ENCODE results near the gene MEGF10.
A peak's percentile ranks its signal among the peaks of the same experiment; 100 is the strongest.
"Not testable (repeated sequence)": the region's sequence is repeated elsewhere in the genome, so short reads cannot be mapped to it uniquely, and the experiment has no call there.

MEGF10 gene

GRCh38 chr5:127298656-127299055, 8.1 kb downstream of the MEGF10 start:
- no peak for DNase-seq

GRCh38 chr5:127299678-127300077, 9.1 kb downstream of the MEGF10 start:
- DNase-seq: no peak

GRCh38 chr5:127302509-127302908, 11.9 kb downstream of the MEGF10 start:
- no peak for DNase-seq

- DNase-seq: no peak
Observed at GRCh38 chr5:127303404-127303803, 12.8 kb downstream of the MEGF10 start.

DNA sequence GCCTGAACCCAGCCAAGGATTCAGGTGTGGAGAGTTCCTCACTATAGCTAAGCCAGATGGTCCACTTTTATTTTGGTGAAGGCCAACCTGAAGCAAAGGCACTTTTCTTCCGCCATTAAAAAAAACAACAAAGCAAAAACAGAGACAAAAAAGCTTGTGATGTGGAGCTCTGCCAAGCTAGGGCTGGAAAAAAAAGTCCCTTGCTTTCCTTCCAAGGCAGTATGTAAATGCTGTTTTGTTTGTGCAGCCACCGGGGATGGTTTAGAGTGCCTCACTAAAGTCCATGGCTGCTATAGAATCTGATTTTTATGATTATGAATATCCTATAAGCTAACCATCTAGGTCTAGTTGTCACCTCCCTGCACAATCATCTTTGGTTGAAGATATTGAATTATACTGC, 14.9 kb downstream of the MEGF10 start:
- DNase-seq: no peak

GRCh38 chr5:127306036-127306435, 15.4 kb downstream of the MEGF10 start:
- no peak for DNase-seq

- no peak for DNase-seq
Observed at GRCh38 chr5:127306647-127307046, 16.1 kb downstream of the MEGF10 start.

- no peak for DNase-seq
Observed at GRCh38 chr5:127307868-127308267, 17.3 kb downstream of the MEGF10 start.

- not testable (repeated sequence) for DNase-seq
Observed at GRCh38 chr5:127308325-127308724, 17.7 kb downstream of the MEGF10 start.

DNA sequence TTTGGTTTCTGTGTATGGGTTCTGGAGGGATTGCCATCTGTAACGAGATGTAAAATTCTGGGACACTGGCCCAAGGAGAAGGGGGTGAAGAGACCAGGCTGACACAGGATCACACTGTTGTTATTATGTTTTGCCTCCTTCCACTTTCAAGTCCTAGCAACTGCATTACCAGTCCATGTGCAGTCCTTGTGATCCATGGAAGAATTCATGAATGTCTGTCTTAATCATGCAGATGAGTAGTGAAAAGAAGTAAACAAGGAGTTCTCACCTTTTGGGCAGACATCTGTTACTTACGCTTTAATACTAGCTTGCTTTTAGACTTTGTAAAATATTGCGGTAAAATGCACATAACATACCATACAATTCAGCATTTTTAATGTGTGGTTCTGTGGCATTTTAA, 18.3 kb downstream of the MEGF10 start:
- no peak for DNase-seq

DNA sequence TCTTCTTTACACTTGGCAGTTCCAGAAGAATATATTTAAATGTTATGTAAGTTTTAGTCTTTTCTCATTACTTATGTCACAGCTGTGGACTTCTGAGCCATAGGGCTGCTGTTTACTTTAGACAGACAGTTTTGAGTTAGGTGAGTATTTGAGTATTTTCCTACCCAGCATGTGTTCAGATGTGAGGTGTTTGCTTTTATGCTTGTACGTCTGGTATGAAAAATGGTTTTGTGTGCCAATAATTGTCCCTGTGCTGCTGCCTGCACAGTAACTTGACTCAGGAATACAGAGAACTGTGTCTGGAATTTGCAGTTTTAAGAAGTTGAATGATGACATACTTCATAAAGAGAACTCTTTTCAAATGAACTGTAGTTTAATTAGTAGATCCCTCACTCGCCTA, 20.8 kb downstream of the MEGF10 start:
- no peak for DNase-seq

DNA sequence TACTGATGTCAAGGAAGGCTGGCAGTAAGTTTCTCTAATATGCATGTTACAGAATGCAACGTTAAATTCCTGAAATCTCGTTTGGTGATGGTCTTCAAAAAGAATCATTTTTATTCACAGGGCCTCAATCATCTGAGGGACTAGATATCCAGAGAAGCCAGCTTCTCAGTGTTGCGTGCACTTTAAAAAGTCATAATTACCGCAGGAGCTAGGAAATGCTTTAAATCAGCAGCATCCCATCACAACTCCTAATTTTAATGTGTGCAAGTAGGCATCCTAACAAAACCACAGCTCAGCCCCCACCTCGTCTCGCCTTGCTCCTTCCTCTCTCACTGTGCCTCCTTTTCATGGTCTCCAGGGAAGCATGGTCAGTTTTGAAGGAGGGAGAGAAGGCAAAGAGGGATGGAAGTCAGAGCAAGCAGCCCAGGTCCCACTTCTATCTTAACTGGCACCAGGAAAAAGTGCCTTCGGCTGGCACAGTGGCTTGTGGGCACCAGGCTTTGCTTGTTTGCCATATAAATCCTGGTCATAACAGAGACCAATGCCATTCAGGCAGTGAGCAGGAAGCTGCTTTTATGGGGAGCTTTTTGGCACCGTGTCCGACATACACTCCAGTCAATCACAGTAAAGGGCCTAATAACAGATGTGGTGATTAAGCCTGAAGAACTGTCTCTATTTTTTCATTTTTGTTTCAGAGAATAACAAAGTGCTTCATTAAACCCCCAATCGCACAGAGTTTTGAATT, 21.4 kb downstream of the MEGF10 start:
- DNase-seq: no peak

GRCh38 chr5:127313379-127313778, 22.8 kb downstream of the MEGF10 start:
- no peak for DNase-seq

DNA sequence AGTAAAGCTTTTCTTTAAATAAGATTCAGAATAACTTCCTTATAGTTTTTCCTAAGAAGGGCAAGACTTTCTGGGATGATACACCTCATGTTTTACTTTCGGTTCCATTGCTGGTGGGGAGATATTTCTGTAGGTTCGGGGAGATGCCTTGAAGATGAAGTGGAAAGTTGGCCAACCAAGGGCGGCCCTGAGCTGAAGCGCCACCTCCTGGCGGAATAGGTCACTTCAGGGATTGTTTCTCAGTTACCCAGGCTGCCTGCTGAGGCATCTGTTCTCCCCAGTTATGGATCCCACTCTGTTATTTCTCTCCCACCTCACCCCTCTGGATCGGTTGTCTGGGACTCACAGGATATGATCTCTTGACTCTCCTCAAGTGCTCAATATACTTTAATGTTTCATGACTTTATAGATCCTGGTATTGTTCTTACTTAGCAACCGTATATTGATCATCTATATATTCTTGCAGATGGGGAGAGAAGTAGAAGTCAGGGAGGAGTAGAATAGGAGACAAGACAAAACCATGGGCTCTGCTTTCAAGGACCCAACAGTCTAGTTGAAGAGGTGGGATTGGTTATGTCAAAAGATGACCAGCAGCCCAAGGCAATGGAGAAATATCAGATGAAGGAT, 23.4 kb downstream of the MEGF10 start:
- peak; percentile 64 for DNase-seq

GRCh38 chr5:127316011-127316410, 25.4 kb downstream of the MEGF10 start:
- DNase-seq: no peak

- not testable (repeated sequence) for DNase-seq
Observed at GRCh38 chr5:127317385-127317784, 26.8 kb downstream of the MEGF10 start.

DNA sequence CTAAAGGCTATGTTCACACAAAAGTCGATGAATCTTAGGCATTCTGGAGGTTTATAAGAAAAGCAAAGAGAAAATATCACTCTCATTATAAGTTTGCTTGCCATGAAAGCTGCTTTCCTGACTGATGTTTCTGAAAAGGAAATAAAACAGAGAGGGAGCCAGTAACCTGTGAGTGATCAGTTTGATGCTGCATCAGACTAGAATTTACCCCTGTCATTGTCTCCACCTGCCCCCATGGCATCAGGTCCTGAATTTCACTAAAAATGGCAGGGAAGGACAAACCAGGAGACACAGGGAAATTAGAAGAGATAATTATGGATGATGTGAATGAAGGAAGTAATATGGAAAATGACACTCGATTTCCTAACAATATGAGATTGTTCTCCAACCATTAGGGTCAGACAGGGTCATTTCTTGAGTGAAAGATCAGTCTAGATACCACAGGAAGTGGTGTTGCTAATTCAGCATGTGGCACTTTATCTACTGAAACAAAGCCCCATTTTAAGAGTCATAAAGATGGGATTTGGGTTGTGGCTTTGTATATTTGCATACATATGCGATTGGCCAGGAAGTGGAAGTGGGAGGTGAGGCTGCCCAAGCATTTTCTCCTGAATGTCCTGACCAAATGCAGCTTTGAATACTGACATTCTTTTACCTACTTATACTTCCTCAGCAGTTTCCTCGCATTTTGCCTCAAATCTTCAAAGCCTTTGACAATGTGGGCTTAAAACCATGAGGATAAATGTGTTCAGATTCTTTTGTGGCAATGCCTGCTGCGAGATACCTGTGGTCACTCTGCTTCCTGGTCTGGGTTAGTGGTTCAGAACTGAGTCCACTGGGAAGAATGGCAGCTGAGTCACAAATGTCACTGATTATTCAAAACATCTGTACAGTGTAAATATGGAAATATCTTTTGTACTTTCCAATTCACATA, 29.7 kb downstream of the MEGF10 start:
- no peak for DNase-seq

DNA sequence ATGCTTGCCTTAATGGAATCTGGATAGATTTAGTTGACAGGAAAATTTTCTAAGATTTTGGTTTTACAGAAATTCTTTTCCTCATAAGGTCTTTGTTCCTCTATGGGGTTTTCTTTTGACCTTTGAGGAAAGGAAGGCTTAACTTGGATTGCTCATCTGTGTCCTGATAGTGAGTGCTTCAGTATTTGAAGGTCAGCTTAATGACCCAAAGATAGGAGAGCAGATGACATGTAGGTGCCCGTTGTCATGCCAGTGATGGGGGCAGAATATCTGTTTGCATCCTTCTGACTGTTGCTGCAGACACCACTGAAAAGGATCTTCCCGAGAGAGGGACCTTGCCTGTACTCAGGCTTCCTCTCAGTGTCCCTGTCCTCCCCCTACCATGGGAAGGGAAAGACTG, 30.9 kb downstream of the MEGF10 start:
- no peak for DNase-seq

DNA sequence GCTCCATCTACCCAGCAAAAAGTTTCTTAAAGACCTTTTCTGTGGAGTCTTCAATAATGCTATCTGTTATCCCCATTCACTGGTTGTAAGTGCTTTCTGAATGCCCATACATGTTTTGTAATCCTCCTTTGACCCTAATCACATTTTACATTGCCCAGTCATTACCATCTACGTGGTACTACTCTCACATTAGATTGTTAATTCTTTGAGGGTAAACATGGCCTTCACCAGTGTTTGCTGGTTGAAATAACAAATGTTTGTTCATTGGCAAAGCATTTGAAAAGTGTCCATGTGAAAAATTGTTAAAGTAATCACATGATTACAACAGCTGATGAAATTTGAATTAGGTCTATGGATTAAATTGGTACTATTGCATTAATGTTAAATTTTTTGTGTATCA, 31.8 kb downstream of the MEGF10 start:
- no peak for DNase-seq

DNA sequence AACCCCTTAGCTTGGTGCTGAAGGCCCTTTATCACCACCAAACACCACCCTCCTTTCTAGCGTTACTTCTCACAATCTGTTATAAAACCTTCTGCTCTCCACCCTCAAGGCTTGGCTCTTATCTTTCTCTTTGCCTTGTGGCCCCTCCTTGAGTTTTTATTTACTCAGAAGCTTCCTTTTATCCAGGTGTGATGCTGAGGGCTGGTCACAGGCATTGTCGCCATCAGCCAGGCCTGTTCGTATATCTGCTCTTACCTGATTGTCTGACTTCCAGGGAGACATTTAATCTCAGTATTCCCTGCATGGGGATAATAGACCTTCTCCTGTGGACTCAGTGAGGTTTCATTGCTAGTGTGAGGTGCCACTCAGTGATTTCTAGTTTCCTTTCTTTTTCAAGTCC, 34.2 kb downstream of the MEGF10 start:
- no peak for DNase-seq

DNA sequence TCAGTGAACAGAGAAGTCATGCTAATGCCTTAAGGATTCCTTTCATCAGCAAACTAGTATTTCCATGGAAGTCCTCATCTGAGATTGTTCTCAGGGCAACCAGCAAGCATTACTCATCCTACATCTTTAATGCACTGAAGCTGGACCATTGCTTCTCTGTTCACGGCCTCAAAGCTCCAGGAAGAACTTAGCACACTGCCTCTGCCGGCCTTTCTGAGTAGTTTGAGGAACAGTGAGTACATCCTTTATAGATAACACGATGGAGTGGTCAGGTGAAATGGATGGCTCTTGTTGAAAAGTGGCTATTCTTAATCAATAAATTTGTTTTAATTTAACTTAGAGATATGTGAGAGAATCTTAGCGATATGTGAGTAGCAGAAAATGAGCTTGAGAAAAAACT, 35.8 kb downstream of the MEGF10 start:
- DNase-seq: no peak

- DNase-seq: no peak
Observed at GRCh38 chr5:127326976-127327755, 36.6 kb downstream of the MEGF10 start.

DNA sequence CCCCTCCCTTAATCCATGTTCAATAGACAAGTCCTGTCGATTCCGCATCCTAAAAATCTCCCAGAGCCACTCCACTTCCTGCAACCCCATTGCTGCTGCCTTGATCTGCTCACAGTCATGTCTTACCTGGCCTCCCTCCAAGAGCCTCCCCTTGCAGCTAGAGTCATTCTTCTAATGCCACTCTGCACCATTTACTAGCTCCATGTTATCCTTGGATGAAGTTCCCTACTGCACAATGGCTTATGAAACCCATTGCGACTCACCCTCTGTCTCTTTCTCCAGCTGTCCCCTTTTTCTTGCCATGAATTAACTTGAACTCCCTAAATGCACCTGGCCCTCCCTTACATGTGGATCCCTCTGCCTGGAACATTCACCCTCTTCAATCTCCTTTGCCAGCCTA, 39.5 kb downstream of the MEGF10 start:
- DNase-seq: no peak
